Skin epidermis (tissue), 12 donors: ENCODE data around the gene GPR3.
"Not testable (repeated sequence)": the region's sequence is repeated elsewhere in the genome, so short reads cannot be mapped to it uniquely, and the experiment has no call there.

Experiments used
- H3K27ac ChIP-seq, 21 experiments: fragments of 200-600 bp; sonication (generic) in 11 of 21; one replicate each; pipeline ENCODE4 v1.5.0; 2020; ENCODE audit warnings: mild to moderate bottlenecking in 3 of 21, inconsistent platforms in 2 of 21, moderate library complexity in 2 of 21
- H3K4me3 ChIP-seq, 7 experiments: fragments of 200-600 bp; sonication (generic) in 2 of 7; one replicate each; pipeline ENCODE4 v1.5.0; 2020; ENCODE audit warnings: inconsistent platforms in 2 of 7, mild to moderate bottlenecking in 2 of 7, moderate library complexity in 1 of 7

The GPR3 gene

DNA sequence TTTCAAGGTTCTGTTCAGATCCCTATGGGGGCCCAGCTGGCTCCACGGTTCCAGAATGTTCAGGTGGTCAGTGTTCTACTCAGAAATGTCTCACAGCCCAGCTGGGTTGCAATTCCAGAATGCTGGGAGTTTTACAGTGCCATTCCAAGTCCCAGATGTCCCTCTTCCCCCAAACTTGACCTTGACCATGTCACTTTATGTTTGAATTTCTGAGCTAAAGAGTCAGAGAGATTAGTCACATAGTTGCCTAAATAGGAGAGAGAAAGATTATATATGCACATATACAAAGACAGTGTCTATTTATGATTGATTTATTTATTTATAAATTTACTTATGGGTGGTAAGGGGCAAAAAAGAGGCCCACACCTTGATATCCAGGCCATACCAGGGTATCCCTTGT, 2.5 kb downstream of the GPR3 start:
- peak overlapping the region in 1 of 21 experiments; percentile 1 for H3K27ac ChIP-seq
- no peak overlapping the region for H3K4me3 ChIP-seq

DNA sequence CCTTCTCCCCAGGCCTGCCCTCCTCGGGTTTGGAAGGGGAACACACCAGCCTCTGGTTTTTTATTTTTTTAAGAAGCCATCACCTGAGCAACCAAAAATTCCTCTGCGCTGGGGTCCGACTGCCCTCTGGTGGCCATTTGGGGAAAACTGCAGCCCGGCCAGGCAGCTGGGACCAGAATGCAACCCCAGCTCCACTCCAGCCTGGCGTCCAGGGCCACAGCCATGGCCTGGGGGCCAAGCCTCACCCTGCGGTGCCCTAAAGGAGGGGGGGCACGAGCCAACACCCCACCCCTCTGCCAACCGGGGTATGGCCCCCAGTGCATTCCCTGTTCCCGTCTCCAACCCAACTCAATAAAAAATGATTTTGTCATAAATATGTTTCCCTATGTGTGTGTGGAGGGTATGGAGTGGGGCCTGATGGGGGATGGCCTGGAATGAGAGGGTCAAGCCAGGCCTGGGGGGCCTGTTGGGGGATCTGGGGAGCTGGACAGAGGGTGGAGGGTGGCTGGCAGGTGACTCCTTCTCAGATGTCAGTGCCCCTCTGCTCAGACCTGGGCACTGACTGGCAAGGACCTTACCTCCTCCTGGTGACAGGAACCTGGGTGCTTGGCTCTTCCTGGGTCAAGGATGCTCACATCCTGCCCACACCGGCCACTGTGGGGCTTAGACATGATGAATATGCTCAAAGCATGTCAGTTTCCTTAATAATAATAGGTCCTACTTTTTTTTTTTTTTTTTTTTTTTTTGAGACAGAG, 3.2 kb downstream of the GPR3 start:
- H3K4me3 ChIP-seq: no peak overlapping the region
- H3K27ac ChIP-seq: peak overlapping the region in 1 of 21 experiments; percentile 5

DNA sequence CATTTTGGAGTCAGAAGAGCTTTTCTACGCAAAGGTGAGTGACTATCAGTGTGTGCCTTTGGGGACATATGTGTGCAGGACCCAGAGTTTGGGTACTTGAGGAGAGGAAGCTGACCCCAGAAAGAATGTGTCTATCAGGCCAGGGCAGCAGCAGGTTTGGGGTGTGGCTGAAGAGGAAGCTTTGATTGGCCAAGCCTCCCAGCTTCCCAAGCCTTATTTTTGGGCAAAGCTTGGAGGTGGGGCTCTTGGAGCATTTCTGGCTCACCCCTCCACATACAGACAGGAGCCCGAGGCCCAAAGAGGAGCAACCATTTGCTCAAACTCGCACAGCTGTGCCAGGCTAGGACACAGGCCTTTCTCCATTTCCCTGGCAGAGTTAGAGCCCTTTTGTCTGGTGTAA, 4.7 kb downstream of the GPR3 start:
- Histone ChIP-seq H3K4me3 (no peak overlapping the region), H3K27ac (no peak overlapping the region)

- no peak overlapping the region for H3K4me3 ChIP-seq
- H3K27ac ChIP-seq: no peak overlapping the region
Observed at GRCh38 chr1:27397749-27398148, 5.3 kb downstream of the GPR3 start.

DNA sequence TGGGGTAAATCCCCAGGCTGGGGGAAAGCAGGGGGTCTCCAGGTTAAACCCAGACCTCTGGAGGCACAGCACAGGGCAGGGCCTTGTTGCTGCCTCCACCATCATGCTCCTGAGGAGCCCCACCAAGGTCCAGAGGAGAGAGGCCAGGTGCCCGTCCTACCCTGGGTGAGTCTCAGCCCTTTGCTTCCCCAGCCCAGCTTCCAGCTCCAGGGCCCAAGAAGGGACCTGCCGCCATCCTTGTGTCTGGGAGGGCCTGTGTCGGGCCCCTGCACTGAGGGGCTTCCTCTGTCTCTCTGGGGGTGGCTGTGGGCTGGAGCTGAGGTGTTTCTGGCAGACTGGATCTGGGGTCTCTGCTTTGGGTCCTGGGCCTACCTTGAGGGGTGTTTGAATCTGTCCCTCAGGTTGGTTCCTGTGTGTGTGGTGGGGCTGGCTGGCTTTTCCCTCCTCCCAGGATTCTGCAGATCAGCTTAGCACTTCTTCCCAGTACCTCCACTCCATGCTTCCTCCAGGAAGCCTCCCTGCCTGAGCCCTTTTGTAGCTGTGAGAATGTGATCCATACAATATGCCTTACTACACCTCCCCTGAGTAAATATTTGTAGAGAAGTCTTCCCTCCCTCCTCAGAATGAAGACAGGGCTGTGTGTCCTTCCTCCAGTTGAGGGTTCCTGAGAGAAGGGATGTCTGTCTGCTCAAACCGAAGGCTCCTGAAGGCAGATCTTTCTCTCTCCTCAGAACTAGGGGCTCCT, 6.2 kb downstream of the GPR3 start:
- no peak overlapping the region for H3K4me3 ChIP-seq
- H3K27ac ChIP-seq: peak overlapping the region in 1 of 21 experiments; percentile 34

- Histone ChIP-seq H3K4me3 (no peak overlapping the region), H3K27ac (no peak overlapping the region)
Observed at GRCh38 chr1:27399251-27400025, 7.0 kb downstream of the GPR3 start.

DNA sequence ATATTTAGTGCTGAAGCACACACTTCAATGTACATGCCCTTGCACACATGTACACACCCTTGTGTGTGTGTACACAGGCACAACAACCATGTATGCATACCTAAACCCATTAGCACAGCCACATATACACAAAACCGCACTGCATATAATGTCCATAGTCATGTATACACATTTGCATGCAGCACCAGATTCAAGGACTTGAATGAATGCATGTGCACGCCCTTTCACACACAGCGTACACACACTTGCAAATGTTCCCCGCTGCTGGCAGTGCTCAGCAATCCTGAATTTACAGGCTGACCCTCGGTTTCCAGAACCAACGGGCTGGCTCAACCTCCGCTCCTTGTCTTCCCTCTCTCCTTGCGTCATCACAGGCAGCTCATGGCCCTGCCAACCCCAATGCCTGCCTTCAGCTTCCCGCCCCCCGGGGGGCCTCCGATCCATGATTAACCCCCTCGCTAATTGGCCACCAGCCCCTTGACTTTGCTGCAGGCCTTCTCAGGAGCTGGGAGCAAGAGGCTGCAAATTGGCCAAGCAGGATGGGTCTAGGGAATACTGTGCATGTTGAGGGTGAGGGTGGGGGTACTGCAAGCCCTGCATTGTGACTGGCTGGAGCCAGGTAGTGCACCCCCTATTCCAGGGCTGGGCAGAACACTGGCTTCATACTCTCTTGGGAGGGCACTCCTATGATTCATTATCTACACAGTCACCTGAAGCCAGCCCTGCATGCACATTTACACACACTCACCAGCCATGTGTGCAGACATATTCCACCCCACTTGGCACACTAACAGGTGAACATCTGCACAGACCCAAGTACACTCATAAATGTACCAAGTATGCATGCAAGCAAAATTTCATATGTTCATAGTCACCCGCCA, 7.9 kb downstream of the GPR3 start:
- Histone ChIP-seq H3K4me3 (no peak overlapping the region), H3K27ac (no peak overlapping the region)

DNA sequence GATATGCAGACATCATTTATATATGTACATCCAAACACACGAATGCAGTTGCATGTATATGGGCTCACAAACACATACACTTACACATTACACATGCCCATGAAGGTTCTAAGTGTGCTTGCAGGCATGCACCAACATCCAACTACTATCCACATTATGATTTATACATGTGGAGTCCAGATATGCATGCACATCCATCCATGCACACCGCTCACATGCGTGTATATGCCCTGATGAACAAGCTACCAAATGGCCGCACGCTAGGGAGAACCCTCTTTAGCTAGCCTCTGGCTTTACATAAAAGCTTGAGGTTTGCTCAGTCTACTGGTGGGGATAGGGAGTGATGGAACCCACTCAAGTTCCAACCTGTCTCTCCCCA, 8.5 kb downstream of the GPR3 start:
- H3K27ac ChIP-seq: no peak overlapping the region

GRCh38 chr1:27402349-27402754, 9.9 kb downstream of the GPR3 start:
- Histone ChIP-seq H3K4me3 (no peak overlapping the region), H3K27ac (peak overlapping the region in 19 of 21 experiments; percentile 39 to 81 (median 76))

More for the DNA sequence above, 8.5 kb downstream of the GPR3 start:
- no peak overlapping the region for H3K4me3 ChIP-seq

DNA sequence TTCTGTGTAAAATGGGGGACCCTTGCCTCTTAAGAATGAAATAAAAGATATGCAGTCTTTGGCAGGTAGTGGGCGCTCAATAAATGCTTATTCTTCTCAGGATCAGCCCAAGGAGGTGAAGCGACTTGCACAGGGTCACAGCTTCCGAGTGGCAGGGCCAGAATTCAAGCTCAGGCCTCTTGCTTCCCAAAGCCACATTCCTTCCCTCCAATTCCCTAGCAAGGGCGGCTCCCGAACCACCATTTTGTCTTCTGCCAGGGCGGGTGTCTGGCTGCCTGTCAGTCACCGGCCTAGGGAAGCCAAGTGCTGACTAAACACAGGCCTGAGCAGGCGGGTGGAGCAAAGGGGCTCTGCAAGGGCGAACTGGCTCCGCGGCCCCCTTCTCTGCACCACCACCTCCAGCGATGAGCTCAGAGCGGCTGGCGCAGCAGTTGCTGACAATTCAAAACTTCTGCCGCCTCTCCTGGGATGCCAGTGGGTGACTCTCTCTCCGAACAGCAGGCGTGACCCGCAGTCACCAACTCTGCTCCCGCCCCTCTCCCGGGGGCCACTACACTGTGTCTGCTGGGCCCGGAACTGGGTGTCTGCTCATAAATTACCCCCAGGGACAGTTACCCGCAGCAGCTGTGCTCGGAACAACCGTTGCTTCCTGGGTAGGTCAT, 10.8 kb downstream of the GPR3 start:
- H3K27ac ChIP-seq: peak overlapping the region; percentile 14 to 81 (median 73)
- no peak overlapping the region for H3K4me3 ChIP-seq

DNA sequence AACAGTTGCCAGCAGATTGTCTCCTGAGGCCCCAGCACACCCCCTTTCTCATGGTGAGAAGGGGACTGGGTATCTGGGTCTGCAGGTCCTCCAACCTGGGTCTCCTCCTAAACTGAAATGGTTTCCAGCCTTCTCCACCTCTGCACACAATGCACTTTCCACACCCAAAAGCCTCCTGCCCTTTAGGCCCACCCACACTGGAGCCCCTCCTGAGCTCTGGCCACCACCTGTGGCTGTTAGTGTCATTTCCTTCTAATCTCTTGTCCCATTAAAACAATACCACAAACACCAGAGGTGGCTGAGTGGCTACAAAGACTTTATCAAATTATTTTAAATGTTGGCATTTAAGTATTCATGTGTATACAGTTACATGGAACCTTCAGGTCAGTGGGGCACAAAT, 11.5 kb downstream of the GPR3 start:
- no peak overlapping the region for H3K4me3 ChIP-seq
- H3K27ac ChIP-seq: peak overlapping the region in 20 of 21 experiments; percentile 39 to 81 (median 74)

DNA sequence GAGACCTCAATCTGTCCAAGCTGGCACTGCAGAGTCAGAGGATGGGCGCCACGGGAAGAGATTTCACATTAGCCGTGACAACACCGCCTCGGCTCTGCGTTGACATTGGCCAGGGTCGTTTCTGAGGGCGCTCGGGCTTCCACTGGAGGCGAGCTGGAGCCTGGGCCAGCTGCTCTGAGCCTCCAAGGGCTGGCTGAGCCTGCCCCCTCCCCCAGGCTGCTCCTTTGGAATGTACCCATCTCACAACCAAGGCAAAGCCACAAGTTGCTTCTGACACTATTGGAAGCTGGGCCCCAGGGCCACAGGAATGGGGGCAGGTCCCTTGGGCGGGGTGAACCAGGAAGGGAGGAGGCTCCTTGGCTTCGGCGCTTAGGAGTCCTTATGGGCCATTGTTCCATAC, 12.7 kb downstream of the GPR3 start:
- Histone ChIP-seq H3K27ac (peak overlapping the region in 18 of 21 experiments; percentile 39 to 81 (median 72)), H3K4me3 (no peak overlapping the region)

- not testable (repeated sequence) for H3K4me3 ChIP-seq
- H3K27ac ChIP-seq: peak overlapping the region in 15 of 21 experiments; percentile 21 to 81 (median 77)
Observed at GRCh38 chr1:27405598-27406361, 13.4 kb downstream of the GPR3 start.

GRCh38 chr1:27406362-27406680, 13.9 kb downstream of the GPR3 start:
- Histone ChIP-seq H3K27ac (peak overlapping the region in 17 of 21 experiments; percentile 8 to 81 (median 69)), H3K4me3 (no peak overlapping the region)

DNA sequence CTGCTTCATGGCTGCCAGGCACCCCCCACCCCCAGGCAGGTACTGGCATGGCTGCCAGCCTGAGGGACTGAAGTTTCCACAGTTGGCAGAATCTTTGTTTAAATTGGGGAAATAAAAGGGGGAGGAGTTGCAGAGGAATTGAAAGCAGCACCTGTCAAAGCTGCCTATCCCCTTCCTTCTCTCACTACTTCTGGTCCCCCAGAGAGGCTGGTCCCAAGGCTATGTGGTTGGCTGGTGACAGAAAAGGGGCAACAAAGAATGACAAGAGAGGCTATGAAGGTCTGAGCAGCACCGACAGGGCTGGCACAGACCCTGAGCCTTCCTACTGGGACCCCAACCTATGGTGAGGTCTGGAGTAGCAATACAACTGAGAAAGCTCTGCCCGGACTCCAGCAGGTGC, 14.4 kb downstream of the GPR3 start:
- H3K27ac ChIP-seq: peak overlapping the region in 17 of 21 experiments; percentile 8 to 81 (median 64)
- not testable (repeated sequence) for H3K4me3 ChIP-seq

- Histone ChIP-seq H3K4me3 (no peak overlapping the region), H3K27ac (peak overlapping the region in 5 of 21 experiments; percentile 7 to 81 (median 14))
Observed at GRCh38 chr1:27408151-27408550, 15.7 kb downstream of the GPR3 start.

DNA sequence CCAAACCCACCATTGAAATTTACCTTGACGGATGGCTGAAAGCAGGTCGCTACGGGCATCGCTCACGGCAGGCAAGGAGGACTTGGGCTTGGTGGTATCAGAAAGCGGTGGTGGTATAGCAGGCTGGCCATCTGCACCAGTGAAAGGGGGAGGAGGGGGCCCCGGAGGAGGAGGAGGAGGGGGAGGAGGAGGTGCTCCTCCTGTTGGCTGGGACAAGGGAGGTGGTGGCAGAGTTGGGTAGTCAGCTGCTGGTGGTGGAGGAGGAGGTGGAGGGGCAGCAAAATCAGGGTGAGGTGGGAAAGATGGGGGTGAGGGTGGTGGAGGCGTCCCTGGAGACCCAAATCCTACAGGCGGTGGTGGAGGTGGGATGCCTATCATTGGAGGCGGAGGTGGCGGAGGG, 17.2 kb downstream of the GPR3 start:
- Histone ChIP-seq H3K4me3 (no peak overlapping the region), H3K27ac (peak overlapping the region in 2 of 21 experiments; percentile 1 to 24)

- no peak overlapping the region for H3K4me3 ChIP-seq
- H3K27ac ChIP-seq: no peak overlapping the region
Observed at GRCh38 chr1:27410709-27411108, 18.3 kb downstream of the GPR3 start.
